Ishikawa (cell line): ENCODE measurements around the gene SPPL2A.

Source experiments
- CEBPB ChIP-seq: IDR thresholded peaks from 2 replicates; pipeline ENCODE4 v1.6.1; 2012
- EGR1 ChIP-seq: IDR thresholded peaks from 2 replicates; pipeline ENCODE4 v1.6.1; 2012
- EP300 ChIP-seq: IDR thresholded peaks from 2 replicates; pipeline ENCODE4 v1.6.1; 2012; ENCODE audit warnings: borderline replicate concordance
- NFIC ChIP-seq: IDR thresholded peaks from 2 replicates; pipeline ENCODE4 v1.6.1; 2012
- RAD21 ChIP-seq: IDR thresholded peaks from 2 replicates; pipeline ENCODE4 v1.6.1; 2012; ENCODE audit warnings: low read depth
- TAF1 ChIP-seq: IDR thresholded peaks from 2 replicates; pipeline ENCODE4 v1.6.1; 2012; ENCODE audit warnings: low read depth, mild to moderate bottlenecking
- TCF12 ChIP-seq: IDR thresholded peaks from 2 replicates; pipeline ENCODE4 v1.6.1; 2012; ENCODE audit warnings: low read depth
- TEAD4 ChIP-seq: IDR thresholded peaks from 2 replicates; pipeline ENCODE4 v1.6.1; 2012
- YY1 ChIP-seq: IDR thresholded peaks from 2 replicates; pipeline ENCODE4 v1.6.1; 2012; ENCODE audit warnings: low read depth
- ZBTB7A ChIP-seq: IDR thresholded peaks from 2 replicates; pipeline ENCODE4 v1.6.1; 2012; ENCODE audit warnings: low read depth
- TF ChIP-seq, protein P1 (sequence below): IDR thresholded peaks from 2 replicates; pipeline ENCODE4 v1.6.1; 2012
- TF ChIP-seq, protein P2 (sequence below): IDR thresholded peaks from 2 replicates; pipeline ENCODE4 v1.6.1; 2012; ENCODE audit warnings: low read depth, mild to moderate bottlenecking

DNA sequence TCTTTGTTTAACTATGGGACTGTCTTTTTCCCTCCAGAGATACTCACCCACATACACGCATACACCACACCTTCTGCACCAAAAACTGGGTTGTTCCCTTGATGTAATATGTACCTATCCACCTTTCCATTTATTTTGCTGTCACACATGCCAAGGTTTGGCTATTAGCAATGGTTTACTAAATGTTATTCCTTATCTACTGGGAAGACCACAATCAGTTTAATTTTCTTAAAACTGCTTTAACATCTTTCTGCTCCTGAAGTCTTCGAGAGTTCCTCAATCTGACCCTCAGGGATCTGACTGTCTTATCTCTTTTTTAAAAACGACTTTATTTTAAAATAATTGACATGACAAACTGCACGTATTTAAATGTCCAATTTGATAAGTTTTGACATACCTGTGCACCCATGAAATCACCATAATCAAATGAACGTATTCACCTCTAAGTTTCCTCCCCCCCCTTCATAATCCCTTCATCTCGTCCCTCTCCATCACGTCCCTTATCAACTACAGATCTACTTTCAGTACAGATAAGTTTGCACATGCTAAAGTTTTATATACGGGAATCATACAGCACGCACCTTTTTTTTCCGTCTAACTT lies 78.1 kb downstream of the SPPL2A start:
- TF ChIP-seq, protein P1, sequence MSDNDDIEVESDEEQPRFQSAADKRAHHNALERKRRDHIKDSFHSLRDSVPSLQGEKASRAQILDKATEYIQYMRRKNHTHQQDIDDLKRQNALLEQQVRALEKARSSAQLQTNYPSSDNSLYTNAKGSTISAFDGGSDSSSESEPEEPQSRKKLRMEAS, result no peak
- TF ChIP-seq TEAD4 (no peak), EP300 (no peak), NFIC (no peak), RAD21 (no peak), ZBTB7A (no peak), TCF12 (no peak), CEBPB (no peak), YY1 (no peak), TAF1 (no peak), EGR1 (no peak)
- TF ChIP-seq, protein P2, sequence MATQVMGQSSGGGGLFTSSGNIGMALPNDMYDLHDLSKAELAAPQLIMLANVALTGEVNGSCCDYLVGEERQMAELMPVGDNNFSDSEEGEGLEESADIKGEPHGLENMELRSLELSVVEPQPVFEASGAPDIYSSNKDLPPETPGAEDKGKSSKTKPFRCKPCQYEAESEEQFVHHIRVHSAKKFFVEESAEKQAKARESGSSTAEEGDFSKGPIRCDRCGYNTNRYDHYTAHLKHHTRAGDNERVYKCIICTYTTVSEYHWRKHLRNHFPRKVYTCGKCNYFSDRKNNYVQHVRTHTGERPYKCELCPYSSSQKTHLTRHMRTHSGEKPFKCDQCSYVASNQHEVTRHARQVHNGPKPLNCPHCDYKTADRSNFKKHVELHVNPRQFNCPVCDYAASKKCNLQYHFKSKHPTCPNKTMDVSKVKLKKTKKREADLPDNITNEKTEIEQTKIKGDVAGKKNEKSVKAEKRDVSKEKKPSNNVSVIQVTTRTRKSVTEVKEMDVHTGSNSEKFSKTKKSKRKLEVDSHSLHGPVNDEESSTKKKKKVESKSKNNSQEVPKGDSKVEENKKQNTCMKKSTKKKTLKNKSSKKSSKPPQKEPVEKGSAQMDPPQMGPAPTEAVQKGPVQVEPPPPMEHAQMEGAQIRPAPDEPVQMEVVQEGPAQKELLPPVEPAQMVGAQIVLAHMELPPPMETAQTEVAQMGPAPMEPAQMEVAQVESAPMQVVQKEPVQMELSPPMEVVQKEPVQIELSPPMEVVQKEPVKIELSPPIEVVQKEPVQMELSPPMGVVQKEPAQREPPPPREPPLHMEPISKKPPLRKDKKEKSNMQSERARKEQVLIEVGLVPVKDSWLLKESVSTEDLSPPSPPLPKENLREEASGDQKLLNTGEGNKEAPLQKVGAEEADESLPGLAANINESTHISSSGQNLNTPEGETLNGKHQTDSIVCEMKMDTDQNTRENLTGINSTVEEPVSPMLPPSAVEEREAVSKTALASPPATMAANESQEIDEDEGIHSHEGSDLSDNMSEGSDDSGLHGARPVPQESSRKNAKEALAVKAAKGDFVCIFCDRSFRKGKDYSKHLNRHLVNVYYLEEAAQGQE, result no peak
